ENCODE measurements around the gene PTCD1. TPM values are rescaled to one million over a fixed set of nuclear protein-coding genes. Genes with fewer than 3 reads are reported as not detected.

The PTCD1 gene
- total and polyA plus RNA-seq, 9 of the 15 experiments (the other 6 are each of a cell fraction or from before 2014, with no cell fraction given) = 0.46 to 17.1 (median 6.2) TPM

- TF ChIP-seq ZNF212 (CRISPR knock-in tag; IDR thresholded peaks at IDR 0.05) (peak; percentile 63; the same call in 1 of the 2 replicates), DIDO1 (tag; IDR thresholded peaks at IDR 0.05; ENCODE audit: low read depth) (no peak), CTCFL (IDR thresholded peaks at IDR 0.05; ENCODE audit: borderline replicate concordance, insufficient read depth, low read depth, low read length, poor library complexity, severe bottlenecking) (no peak), ZZZ3 (IDR thresholded peaks at IDR 0.05) (no peak), NFATC3 (IDR thresholded peaks at IDR 0.05) (no peak), ZFPM2 (CRISPR knock-in tag; IDR thresholded peaks at IDR 0.05) (no peak), PHF21A (IDR thresholded peaks at IDR 0.05; ENCODE audit: borderline replicate concordance, low read depth) (no peak), MECOM (CRISPR knock-in tag; IDR thresholded peaks at IDR 0.05) (no peak), YBX1 (IDR thresholded peaks at IDR 0.05) (no peak), IRF2 (CRISPR knock-in tag; IDR thresholded peaks at IDR 0.05) (no peak), ZBTB1 (CRISPR knock-in tag; IDR thresholded peaks at IDR 0.05; ENCODE audit: borderline replicate concordance, low read depth) (no peak), TCF7 (IDR thresholded peaks at IDR 0.05; ENCODE audit: borderline replicate concordance) (0 out of 2 replicates have a peak, but pooled peaks have one; percentile 69), POLR2A (conservative IDR thresholded peaks at IDR 0.05) (peak; percentile 90), EP300 (IDR thresholded peaks at IDR 0.05; ENCODE audit: low read length) (0 out of 2 replicates have a peak, but pooled peaks have one; percentile 56), HLTF (IDR thresholded peaks at IDR 0.05) (no peak), ELF2 (CRISPR knock-in tag; IDR thresholded peaks at IDR 0.05) (no peak), RFX7 (CRISPR knock-in tag; IDR thresholded peaks at IDR 0.05) (no peak), ZNF282 (CRISPR knock-in tag; IDR thresholded peaks at IDR 0.05) (no peak), GTF2A2 (tag; IDR thresholded peaks at IDR 0.05) (no peak), RBM14 (IDR thresholded peaks at IDR 0.05; ENCODE audit: borderline replicate concordance, insufficient read depth, low read depth, low read length) (no peak), SRSF1 (IDR thresholded peaks at IDR 0.05; ENCODE audit: low read depth, low read length) (0 out of 2 replicates have a peak, but pooled peaks have one; percentile 46), TAF9B (IDR thresholded peaks at IDR 0.05; ENCODE audit: partially characterized antibody) (no peak), POLR2AphosphoS5 (IDR thresholded peaks at IDR 0.05; ENCODE audit: control insufficient read depth, insufficient read depth, low read depth, low read length) (peak; percentile 65), ZNF143 (CRISPR knock-in tag; IDR thresholded peaks at IDR 0.05) (peak; percentile 80), PURB (CRISPR knock-in tag; IDR thresholded peaks at IDR 0.05; ENCODE audit: low read depth) (no peak), NR3C1 (CRISPR knock-in tag; IDR thresholded peaks at IDR 0.05) (no peak), E4F1 (CRISPR knock-in tag; IDR thresholded peaks at IDR 0.05; ENCODE audit: borderline replicate concordance) (no peak)
These were observed at the start of gene PTCD1, which contains the start of gene CPSF4 (continued) for GRCh38 chr7:99438573-99439480.
